Ascending aorta (tissue), 2 donors: Measurements from ENCODE around the gene PSMD14. TPM values are rescaled to one million over a fixed set of nuclear protein-coding genes. Genes with fewer than 3 reads are reported as not detected.

Experiments used
- DNase-seq, 2 donors: peaks; one replicate each; pipeline ENCODE4 v3.0.0-alpha.2; 2019; ENCODE audit warnings: low spot score in 2 of 2
- H3K27ac ChIP-seq, 2 donors: fragments of 200-600 bp; sonication (generic); one replicate each; pipeline ENCODE4 v1.5.1; 2016 to 2017; ENCODE audit warnings: mild to moderate bottlenecking in 1 of 2
- H3K27me3 ChIP-seq: fragments of 200-600 bp; sonication (generic); one replicate; pipeline ENCODE4 v1.5.1; 2017
- H3K36me3 ChIP-seq, 2 donors: fragments of 200-600 bp; sonication (generic); one replicate each; pipeline ENCODE4 v1.5.1; 2016
- H3K4me1 ChIP-seq, 2 donors: fragments of 200-600 bp; sonication (generic); one replicate each; pipeline ENCODE4 v1.5.1; 2016 to 2017; ENCODE audit warnings: mild to moderate bottlenecking in 1 of 2
- H3K4me3 ChIP-seq, 2 donors: fragments of 200-600 bp; sonication (generic); one replicate each; pipeline ENCODE4 v1.5.1; 2016 to 2017; ENCODE audit warnings: mild to moderate bottlenecking in 1 of 2
- H3K9me3 ChIP-seq, 2 donors: fragments of 200-600 bp; sonication (generic); one replicate each; pipeline ENCODE4 v1.5.1; 2016
- CTCF ChIP-seq, 3 experiments: fragments of 200-600 bp in 2 of 3; fragments of 450-650 bp in 1 of 3; sonication (generic) in 2 of 3; IDR thresholded peaks; one replicate each; pipeline ENCODE4 v1.5.1; 2016 to 2019; ENCODE audit warnings: antibody characterized with exemption in 3 of 3, mild to moderate bottlenecking in 1 of 3, moderate library complexity in 1 of 3
- intact Hi-C: fragments of 100-400 bp; cut with DNase I; formaldehyde crosslinking; loops from one replicate; pipeline ENCODE4 v1.15.1; 2023
- total RNA-seq: library from RNA; depleted of rRNA; stranded (reverse); fragments of >200 nt; gene quantifications from one replicate; pipeline ENCODE4 v1.1.0, GENCODE V29; 2016

The PSMD14 gene
- total RNA-seq, 1 donor from 2014 or later: 238 TPM

- H3K4me3 ChIP-seq: peak within 1 kb of the TSS; percentile 47 to 66
- H3K27ac ChIP-seq: no peak within 1 kb of the TSS
- H3K27me3 ChIP-seq: peaks cover 40% of the 10 kb centered on the region
- peaks cover 3 to 31% of the 10 kb centered on the region in 2 donors for H3K4me1 ChIP-seq
- no peak for TF ChIP-seq CTCF (IDR thresholded peaks at IDR 0.05)
- H3K9me3 ChIP-seq: no peaks in the 10 kb centered on the region
- intact Hi-C loops: no loop called here
- no peaks in the 10 kb centered on the region for H3K36me3 ChIP-seq
- no peak for DNase-seq
These were observed 107.9 kb downstream of the PSMD14 start, which contains the start of gene TBR1 for GRCh38 chr2:161415987-161416707. Gene TBR1 (plus strand): TSS chr2:161416297. CDS start chr2:161416411, 114 bp downstream.

DNA sequence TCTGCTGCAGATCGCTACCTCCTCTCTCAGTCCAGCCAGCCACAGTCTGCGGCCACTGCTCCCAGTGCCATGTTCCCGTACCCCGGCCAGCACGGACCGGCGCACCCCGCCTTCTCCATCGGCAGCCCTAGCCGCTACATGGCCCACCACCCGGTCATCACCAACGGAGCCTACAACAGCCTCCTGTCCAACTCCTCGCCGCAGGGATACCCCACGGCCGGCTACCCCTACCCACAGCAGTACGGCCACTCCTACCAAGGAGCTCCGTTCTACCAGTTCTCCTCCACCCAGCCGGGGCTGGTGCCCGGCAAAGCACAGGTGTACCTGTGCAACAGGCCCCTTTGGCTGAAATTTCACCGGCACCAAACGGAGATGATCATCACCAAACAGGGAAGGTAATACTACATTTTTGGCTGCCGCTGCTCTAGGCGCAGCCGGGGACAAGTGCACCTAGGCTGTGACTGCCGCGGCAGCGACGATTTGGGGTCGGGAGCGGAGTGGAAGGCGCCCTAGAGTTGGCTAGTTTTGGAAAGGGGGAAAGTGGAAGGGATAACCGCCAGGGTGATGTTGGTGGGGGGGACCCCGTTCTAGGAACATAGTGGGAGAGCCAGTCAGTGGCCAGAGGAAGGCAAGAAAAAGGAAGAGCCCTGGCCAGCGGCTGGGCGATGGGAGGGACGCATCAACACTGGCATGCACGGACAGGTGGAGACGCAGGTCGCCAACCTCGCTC, 108.6 kb downstream of the PSMD14 start:
- no peaks in the 10 kb centered on the region for H3K9me3 ChIP-seq
- peaks cover 3 to 31% of the 10 kb centered on the region in 2 donors for H3K4me1 ChIP-seq
- H3K4me3 ChIP-seq: peak overlapping the region in 1 of 2 donors; percentile 5
- intact Hi-C loops: no loop called here
- no peaks in the 10 kb centered on the region for H3K36me3 ChIP-seq
- H3K27me3 ChIP-seq: peaks cover 40% of the 10 kb centered on the region
- DNase-seq: no peak
- H3K27ac ChIP-seq: no peak overlapping the region
- TF ChIP-seq CTCF (IDR thresholded peaks at IDR 0.05): no peak

- Histone ChIP-seq H3K4me1 (peaks cover 3 to 31% of the 10 kb centered on the region in 2 donors), H3K4me3 (no peak overlapping the region), H3K9me3 (no peaks in the 10 kb centered on the region), H3K36me3 (no peaks in the 10 kb centered on the region), H3K27me3 (peaks cover 40% of the 10 kb centered on the region), H3K27ac (no peak overlapping the region)
- DNase-seq: no peak
- TF ChIP-seq CTCF (IDR thresholded peaks at IDR 0.05): no peak
- intact Hi-C loops: no loop called here
These were observed 109.4 kb downstream of the PSMD14 start for GRCh38 chr2:161417438-161418274.

- Histone ChIP-seq H3K27ac (no peak overlapping the region), H3K9me3 (no peaks in the 10 kb centered on the region), H3K4me3 (peak overlapping the region; percentile 3 to 37), H3K36me3 (no peaks in the 10 kb centered on the region), H3K27me3 (peaks cover 46% of the 10 kb centered on the region), H3K4me1 (peaks cover 3 to 31% of the 10 kb centered on the region in 2 donors)
- no peak for TF ChIP-seq CTCF (IDR thresholded peaks at IDR 0.05)
- intact Hi-C loops: no loop called here
- DNase-seq: no peak
These were observed 110.1 kb downstream of the PSMD14 start for GRCh38 chr2:161418275-161418714.
